Non-pigmented ciliary epithelial cell (primary cell): ENCODE results near the gene P2RY13.

Experiments used
- DNase-seq: peaks from one replicate; pipeline ENCODE4 v3.0.0-alpha.2; 2010; ENCODE audit warnings: low read depth

P2RY13 gene

GRCh38 chr3:151329363-151329762 lies at the start of gene P2RY13:
Gene P2RY13 (minus strand): TSS chr3:151329549. CDS start chr3:151329528, 21 bp downstream.
- DNase-seq = no peak

- no peak for DNase-seq
Measured at GRCh38 chr3:151377768-151378385, 48.5 kb upstream of the P2RY13 start.

GRCh38 chr3:151372063-151372820 lies 42.9 kb upstream of the P2RY13 start:
- DNase-seq = no peak

GRCh38 chr3:151371526-151371925 lies 42.2 kb upstream of the P2RY13 start:
- no peak for DNase-seq

- no peak for DNase-seq
Measured at GRCh38 chr3:151367448-151367847, 38.1 kb upstream of the P2RY13 start.

GRCh38 chr3:151366993-151367392 lies 37.6 kb upstream of the P2RY13 start:
- DNase-seq = no peak

- no peak for DNase-seq
Measured at GRCh38 chr3:151362751-151363174, 33.4 kb upstream of the P2RY13 start.

- DNase-seq = no peak
Measured at GRCh38 chr3:151357463-151357850, 28.1 kb upstream of the P2RY13 start.

- no peak for DNase-seq
Measured at GRCh38 chr3:151356794-151357462, 27.6 kb upstream of the P2RY13 start.

GRCh38 chr3:151351648-151352047 lies 22.3 kb upstream of the P2RY13 start:
- no peak for DNase-seq

- DNase-seq = no peak
Measured at GRCh38 chr3:151351219-151351618, 21.9 kb upstream of the P2RY13 start.

- no peak for DNase-seq
Measured at GRCh38 chr3:151350656-151351055, 21.3 kb upstream of the P2RY13 start.

GRCh38 chr3:151347432-151347831 lies 18.1 kb upstream of the P2RY13 start:
- DNase-seq = no peak

- DNase-seq = no peak
Measured at GRCh38 chr3:151346292-151346691, 16.9 kb upstream of the P2RY13 start.

GRCh38 chr3:151345859-151346258 lies 16.5 kb upstream of the P2RY13 start:
- DNase-seq = peak; percentile 34

GRCh38 chr3:151331696-151332095 lies 2.3 kb upstream of the P2RY13 start:
- DNase-seq = no peak

- no peak for DNase-seq
Measured at GRCh38 chr3:151330899-151331298, 1.6 kb upstream of the P2RY13 start.

GRCh38 chr3:151330379-151330778 lies 1.0 kb upstream of the P2RY13 start:
- DNase-seq = no peak

GRCh38 chr3:151328298-151328995 lies 902 bp downstream of the P2RY13 start:
- DNase-seq = no peak

GRCh38 chr3:151327571-151328198 lies 1.7 kb downstream of the P2RY13 start:
- DNase-seq = no peak

- no peak for DNase-seq
Measured at GRCh38 chr3:151322511-151322910, 6.8 kb downstream of the P2RY13 start.

- DNase-seq = no peak
Measured at GRCh38 chr3:151321526-151321925, 7.8 kb downstream of the P2RY13 start.
